Endothelial cell of hepatic sinusoid (primary cell): ENCODE results near the gene EDEM3.

Experiments
- in situ Hi-C: cut with HindIII; loops from 2 replicates; pipeline ENCODE4 v1.10.0; 2017; ENCODE audit warnings: low sequenced_read_pairs

EDEM3 gene

DNA sequence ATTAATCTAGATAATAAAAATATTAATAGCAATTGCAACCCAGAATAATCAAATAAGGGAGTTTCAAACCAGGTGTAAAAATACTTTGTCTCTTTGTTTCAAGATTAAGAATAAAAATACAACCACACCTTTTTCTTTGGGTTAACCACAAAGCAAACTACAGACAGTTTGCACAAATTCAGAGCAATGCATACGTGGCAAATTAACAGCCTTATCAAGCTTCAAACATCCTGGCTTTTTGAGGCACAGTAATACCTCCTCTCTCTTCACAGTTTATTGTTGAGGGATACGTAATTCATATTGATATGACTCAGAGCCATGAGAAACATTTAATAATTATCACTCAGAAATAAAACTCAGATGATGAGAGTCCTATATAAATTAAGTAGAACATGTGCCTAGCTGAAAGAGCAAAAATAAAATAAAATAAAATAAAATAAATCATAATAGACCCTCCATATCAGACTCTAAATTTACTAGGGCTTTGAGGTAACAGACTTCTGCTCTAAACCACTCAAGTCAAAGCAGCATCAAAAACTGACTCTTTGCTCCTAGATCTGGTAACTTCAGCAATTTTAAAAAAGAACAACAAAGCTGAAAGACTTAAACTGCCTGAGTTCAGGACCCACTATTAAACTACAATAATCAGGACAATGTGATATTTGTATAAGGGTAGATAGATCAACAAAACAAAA lies 11.4 kb downstream of the EDEM3 start:
- in situ Hi-C loops, result no loop called here

DNA sequence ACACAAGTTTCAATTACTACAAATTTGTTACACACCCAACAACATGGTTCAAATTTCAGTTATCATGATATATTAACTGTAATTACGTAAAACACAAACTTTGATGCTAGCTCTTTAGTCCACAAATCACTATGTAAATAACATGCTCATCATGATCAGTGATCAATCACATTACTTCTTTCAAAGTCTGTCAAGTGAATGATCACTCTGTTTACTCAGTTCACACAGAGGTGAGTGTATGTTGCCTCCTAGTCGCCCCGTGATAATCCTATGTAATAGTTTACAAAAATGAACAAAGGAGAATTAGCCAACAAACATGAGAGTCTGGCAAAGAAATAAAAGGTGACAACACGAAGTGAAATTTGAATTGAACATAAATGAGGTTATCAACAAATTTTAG lies 14.3 kb downstream of the EDEM3 start:
- in situ Hi-C loops, result no loop called here

DNA sequence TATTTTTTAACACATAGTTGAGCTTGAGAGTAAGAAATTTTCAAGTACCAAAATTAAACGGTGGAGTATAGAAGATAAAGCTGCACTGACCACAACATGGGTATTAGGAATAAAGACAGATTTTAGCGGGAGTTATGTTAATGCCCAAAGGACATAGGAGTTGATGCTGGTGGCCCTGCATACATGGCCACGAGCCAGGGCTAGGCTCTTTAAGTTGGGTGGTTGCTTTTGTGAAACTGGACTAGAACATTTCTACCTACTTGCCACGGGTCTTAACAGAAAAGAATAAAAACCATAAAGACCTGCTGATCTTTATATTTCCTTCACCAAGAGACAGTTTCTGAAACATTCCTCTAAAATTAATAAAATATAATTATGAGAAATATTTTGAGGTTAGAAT lies 14.9 kb downstream of the EDEM3 start:
- in situ Hi-C loops, result no loop called here

DNA sequence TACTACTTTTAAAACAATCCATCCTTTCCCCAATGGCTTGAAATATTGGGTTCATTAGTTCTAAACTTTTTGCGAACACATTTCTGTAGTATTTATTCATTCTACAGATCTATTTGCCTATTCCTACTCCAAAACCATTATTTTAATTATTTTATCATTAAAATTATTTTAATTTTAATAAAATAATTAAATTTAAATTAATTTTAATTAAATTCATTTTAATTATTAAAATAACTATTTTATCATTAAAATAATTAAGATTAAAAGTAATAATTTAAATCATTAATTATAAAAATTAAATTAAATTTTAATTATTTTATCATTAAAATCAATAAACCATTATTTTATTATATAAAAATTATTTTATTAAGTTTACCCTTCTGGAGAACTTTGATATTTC lies 15.6 kb downstream of the EDEM3 start:
- in situ Hi-C loops, result no loop called here

DNA sequence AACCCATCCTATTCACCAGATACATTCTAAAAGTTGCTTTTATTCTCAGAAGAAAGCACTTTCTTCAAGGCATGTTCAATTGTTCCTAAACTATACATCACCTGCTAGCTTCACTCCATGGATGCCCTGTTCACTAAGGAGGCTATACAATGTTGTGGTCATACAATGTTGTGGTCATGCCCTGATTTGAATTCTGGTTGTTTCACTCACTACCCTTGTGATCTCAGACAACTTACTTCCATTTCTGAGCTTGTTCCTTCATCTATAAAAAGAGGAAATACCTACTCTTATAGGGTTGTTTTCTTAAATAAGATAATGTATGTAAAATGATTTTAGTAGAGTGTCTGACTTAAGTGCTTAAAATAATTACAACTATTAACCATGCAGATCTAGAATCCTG lies 19.7 kb downstream of the EDEM3 start:
- in situ Hi-C loops, result no loop called here

DNA sequence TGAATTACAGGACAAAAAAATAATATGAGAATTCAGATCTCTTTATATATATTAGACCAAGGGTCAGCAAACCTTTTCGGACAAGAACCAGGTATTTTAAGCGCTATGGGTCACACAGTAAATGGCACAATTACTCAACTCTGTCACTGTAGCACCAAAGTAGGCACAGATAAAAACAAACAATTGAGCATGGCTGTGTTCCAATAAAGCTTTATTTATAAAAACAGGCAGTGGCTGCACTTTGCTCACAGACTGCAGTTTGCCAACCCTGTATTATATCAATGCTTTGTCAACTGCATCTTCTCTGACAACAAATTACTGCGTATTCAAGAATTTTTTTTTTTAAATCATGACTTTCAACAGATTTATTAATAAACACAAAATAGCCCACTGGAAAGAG lies 29.8 kb downstream of the EDEM3 start:
- in situ Hi-C loops, result no loop called here

DNA sequence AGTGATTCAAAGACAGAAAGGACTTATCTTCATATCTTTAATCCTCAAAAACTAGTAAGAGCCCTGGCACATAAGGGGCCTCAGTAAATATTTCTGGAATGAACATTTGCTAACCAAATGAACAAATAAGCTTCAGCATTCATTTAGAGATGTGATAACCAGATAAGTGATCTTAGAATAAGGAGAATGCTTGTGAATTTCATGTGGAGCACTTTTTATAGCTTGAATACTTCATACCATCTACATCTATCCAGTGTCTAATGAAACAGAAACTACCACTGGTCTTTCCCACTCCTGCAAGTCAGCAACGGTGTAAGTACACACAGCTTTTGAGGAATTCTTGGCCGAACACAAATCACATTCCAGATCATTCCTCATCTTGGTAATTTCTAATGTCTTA lies 38.5 kb downstream of the EDEM3 start:
- in situ Hi-C loops, result no loop called here

DNA sequence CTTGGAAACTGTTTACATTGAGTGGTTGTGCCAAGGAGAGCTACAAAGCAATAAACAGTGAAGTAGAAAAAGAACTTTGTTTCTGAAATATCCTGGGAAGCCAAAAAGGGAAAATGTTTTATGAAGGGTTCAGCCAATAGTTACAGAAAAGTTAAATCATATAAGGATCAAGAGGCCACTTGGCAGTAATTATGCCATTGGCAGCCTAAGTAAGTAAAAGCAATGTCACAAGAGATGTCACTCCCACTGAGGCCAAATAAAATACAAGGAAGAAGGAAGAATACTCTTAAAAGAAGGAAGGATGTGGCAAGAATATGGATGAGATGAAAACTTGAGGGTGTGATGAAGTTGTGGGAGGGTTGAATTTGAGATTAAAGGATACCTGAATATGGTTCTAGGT lies 45.2 kb downstream of the EDEM3 start:
- in situ Hi-C loops, result no loop called here

DNA sequence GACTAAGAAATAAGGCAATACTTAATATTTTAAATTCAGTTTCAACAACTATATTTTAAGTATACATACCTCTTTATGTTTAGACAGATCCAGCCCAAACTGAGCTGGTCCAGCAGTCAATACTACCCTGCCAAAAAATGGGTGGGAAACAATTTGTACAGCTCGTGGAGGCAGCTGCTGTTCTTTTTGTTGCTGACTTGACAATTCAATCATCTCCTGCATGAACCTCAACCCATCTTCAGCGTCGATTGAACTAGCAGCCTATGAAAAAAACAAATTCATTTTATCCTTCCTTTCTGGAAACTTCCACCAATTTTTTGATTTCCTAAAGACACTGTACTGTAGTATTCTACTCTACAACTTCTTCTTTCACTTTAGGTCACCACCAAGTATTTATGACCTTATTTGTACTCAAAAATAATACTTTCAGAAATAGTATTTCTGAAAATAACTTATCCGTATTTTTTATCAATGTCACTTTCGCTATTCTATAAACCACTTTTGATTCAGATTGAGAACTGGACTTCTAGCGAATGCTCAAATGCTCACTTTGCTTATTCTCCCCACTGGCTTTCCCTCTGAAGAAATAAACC lies 46.5 kb downstream of the EDEM3 start:
- in situ Hi-C loops, result no loop called here

DNA sequence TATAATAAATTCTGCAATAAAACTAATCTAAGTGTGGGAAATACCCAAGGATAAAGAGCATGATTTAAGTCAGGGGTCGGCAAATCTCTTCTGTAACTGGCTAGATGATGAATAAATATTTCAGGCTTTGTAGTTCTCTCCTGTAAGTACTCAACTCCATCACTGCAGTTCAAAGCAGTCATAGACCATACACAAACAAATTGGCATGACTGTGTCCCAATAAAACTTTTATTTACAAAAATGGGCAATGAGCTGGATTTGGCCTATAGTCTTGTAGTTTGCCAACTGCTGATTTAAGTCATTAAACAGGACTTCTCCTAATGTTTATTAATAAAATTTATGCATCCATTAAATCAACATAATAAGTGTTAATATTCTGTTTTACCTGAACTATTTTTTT lies 49.4 kb downstream of the EDEM3 start:
- in situ Hi-C loops, result no loop called here

DNA sequence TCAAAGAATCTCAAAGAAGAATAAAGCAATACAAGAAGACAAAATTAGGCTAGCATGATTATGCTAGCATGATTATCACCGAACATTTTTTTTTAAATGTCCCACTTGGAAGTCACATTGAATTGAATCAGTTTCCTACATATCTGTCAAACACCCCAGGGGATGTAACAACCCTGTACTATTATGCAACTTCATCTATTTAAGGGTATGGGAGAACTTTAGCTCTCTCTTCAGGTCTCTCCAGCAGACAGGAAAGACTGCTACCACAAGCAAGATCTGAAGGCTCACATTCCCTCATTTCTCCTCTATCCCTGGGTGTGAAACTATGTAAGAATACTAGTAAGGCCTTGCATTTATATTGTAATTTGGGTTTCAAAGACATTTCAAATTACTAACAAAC lies 52.8 kb downstream of the EDEM3 start:
- in situ Hi-C loops, result no loop called here

DNA sequence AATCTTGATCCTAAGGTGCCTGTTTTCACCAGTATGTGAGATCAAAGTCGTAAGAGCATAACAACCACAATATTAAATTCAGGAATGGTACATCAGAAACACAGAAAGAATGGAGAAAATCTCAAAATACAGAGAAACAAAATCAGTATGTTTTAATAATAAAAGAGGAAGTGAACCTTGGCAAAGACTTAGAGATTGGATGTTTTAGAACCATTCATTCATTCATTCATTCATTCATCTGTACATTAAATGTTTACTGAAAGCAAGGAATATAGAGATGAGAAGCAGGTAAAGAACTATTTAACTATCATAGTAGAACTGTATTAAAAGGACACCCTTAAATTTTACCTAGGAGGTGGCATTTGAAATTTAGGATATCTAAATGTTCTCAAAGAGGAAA lies 55.7 kb downstream of the EDEM3 start:
- in situ Hi-C loops, result no loop called here

DNA sequence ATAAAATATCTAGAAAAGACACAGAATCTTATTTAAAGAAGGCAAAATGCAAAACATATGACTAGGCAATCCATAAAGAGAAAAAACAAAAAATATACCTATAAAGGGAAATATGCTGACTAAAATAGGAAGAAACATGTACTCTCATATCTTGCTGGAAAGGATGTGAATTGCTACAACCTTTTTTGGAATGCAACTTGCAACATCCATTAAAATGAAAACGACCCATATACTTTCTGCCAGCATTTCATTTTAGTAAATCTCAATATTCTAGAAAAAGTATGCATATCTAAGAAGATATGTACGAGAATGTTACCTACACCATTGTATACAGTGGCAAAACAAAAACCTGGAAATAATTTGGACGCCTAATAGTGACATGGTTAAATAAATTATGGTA lies 56.6 kb downstream of the EDEM3 start:
- in situ Hi-C loops, result no loop called here

DNA sequence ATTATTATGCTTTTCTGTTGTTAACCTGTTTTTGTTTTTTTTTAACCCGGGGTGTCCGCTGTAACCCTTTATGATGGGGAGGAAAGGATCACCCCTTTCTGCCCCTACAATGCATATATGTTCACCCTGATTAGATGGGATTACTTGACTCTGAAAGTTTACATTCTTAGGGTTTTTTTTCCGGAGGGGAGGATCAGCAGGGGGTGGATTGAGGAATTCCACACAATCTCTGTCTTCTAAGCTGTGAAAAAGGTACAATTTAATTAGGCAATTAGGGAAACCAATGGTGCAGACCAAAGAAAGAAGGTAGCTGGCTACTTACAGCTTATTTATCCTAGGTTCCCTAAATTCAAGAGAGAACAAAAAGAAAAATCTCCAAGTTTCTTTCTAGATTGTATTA lies 58.3 kb downstream of the EDEM3 start:
- in situ Hi-C loops, result no loop called here

DNA sequence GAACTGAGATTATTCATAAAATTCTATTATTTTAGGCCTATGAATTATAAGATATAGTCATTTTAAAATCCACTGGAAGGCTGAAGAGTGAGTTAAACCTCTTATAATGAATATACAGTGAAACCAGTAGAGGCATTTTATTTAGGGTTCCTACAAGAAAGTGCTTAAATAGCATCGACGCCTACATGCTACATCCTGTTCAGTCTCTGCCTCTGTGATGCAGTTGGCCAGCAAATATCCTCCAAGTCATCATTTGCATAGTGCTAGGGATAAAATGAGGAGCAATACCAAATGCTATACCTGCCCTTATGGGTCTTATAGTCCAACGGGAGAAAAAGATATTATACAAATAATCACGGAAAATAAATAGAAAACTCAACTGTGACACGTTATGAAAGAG lies 59.6 kb downstream of the EDEM3 start:
- in situ Hi-C loops, result no loop called here

DNA sequence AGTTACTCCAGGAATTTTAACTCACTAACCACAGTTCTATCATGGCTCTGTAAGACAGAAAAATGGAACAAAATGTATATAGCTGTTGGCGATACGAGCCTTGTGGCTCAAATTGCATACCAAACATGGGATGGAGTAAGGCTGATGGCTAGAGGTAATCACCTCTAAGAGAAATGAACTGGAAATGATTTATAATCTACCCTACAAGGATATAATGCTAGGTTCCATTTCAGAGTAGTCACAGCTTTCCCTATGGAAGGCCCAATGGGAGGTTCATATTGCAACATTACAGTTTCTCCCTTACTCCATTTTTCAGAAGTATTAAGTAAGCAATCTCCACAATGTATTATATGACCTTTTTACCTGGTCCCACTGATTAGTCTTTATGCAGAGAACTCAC lies 61.6 kb downstream of the EDEM3 start:
- in situ Hi-C loops, result no loop called here

DNA sequence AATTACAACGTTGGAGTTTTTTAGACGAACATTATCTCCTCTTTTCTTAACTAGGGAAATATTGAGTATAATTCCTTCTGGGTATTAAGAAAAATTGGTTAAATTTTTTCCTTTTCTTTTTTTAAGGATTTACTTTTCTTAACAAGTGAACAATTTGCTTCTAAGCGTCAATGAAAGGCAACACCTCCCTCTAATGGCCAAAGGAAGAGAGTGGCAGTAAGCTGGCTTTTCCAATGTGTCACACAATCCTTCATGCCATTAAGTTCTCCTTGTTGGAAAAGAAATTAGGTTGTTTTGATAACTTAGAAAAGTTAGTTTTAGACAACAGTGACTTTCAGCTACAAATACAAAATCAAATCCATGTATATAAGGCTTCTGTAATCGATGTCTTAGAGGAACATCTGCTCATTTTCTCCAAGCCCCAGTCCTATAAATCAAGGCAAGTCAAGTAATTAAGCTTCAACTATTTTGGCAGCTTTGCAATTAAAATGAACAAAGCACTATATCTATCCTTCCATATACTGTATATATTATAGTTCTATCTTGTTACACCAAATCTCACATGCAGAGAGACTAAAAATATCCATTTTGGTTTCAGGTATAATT lies 62.8 kb downstream of the EDEM3 start:
- in situ Hi-C loops, result no loop called here

DNA sequence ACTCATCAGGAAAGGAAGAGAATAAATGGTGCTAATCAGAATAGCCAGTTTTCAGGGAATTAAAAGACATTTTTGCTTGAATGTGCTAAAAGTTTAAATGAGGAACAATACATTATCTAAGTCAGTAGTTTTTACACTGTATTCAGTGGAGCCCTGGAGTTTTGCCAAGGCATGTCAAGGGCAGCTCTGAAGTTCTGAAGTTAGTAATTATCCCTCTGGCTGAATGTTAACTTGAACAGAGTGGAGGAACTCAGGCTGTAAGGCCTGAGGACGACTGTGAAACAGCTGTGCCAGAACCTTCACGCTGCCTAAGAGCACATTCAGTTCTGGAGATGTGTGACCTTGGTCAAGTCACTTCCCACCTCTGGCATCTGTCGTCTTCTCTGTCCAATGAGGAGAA lies 68.1 kb downstream of the EDEM3 start:
- in situ Hi-C loops, result no loop called here

DNA sequence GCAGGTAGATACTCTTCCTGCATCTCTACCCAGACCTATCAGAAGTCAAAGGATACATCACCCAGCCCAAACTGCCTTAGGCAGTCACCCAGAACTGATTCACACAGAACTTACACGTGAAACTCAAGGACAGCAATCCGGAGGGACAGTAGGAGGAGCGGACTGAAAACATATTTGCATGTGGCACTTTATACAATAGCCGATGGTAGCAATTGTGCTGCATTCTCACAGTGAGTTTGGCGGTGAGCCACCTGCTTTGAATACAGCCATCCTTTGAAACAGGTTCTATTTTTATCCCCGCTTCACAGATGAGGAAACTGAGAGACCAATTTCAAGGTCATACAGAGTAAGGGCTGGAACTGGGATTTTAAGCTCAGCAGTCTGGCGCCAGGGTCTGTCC lies 69.5 kb downstream of the EDEM3 start:
- in situ Hi-C loops, result no loop called here

DNA sequence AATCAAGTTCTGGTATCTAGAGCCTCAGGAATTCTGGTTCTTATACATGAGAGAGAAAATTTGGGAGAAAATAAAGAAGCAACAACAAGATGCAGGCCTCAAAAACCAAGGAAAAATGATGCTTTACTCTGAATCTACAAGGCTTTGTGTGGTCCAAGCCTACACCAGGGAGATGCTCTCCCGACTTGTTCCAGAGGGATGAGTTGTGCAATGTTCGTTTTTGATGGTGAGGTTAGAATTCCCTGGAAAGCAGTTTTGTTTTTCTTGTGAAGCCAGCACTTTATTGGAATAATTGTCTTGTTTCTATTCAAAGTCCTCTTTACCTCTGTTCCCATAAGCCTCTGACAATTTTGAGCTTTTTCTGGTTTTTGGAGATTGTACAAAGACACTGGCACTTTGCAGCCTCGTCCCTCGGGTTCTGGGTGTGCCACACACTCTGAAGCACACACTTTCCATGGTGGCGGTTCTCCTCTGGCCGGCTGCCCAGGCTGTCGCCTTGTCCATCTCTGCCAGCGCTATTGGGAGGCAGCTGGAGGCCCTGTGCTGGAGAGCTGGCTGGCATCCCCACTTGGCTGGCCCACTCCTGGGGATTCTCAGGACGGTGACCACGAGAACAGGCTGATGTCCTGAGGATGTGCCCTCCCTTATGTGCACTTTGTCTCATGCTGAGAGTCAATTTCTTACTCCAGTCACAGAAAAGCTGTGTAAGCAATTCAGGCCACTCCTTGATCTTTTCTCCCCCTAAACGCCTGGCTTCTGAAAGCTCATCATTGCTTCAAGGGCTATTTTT lies 70.2 kb downstream of the EDEM3 start:
- in situ Hi-C loops, result no loop called here

DNA sequence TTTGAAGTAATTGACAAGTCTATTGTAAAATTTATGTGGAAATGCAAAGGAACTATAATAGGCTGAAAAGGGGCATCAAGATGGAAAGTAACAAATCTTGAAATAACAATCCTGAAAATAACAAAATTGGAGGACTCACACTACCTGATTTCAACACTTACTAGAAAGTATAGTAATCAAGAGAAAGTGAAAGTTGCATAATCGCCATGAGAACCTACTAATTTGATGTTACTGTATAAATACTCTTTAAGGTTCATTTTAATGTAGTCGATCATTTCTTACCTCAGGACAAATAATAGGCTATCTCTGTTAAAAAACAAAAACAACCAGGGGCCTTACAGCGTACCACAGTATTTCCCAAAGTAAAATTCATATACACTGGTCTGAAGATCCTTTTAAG lies 71.7 kb downstream of the EDEM3 start:
- in situ Hi-C loops, result no loop called here
